ENCODE measurements around the gene BMAL1.

BMAL1 gene

GRCh38 chr11:13368041-13368446, 90.5 kb downstream of the BMAL1 start:
- no CpG with 5 or more reads among the region's 5 CpGs for WGBS (ENCODE audit: extremely low coverage, insufficient coverage, low lambda C conversion rate)
- Histone ChIP-seq H2BK120ac (ENCODE audit: low read depth, low read length) (no peak overlapping the region), H3K27ac (ENCODE audit: low read depth, low read length) (no peak overlapping the region), H3K4me1 (ENCODE audit: control insufficient read depth, low read depth, low read length) (no peaks in the 10 kb centered on the region), H3K18ac (ENCODE audit: low read length) (no peak overlapping the region), H3K9ac (ENCODE audit: low read length) (no peak overlapping the region), H3K79me2 (ENCODE audit: control insufficient read depth, insufficient read depth, low read length) (no peaks in the 10 kb centered on the region), H3K4me3 (ENCODE audit: low read length) (no peak overlapping the region), H3K36me3 (ENCODE audit: control insufficient read depth, insufficient read depth, low read length) (no peaks in the 10 kb centered on the region), H3K27me3 (ENCODE audit: insufficient read depth, low read length, poor library complexity) (no peaks in the 10 kb centered on the region), H3K56ac (ENCODE audit: low read length) (no peak overlapping the region), H2BK5ac (ENCODE audit: low read length) (no peak overlapping the region), H3K23ac (ENCODE audit: low read length) (no peak overlapping the region), H2BK15ac (replicated peaks; ENCODE audit: low read depth) (no peak overlapping the region), H2AK5ac (ENCODE audit: low read length) (no peak overlapping the region), H3K4me2 (ENCODE audit: low read length) (no peak overlapping the region), H3K4ac (ENCODE audit: low read depth, low read length) (no peak overlapping the region), H4K5ac (ENCODE audit: low read length) (no peak overlapping the region), H3K79me1 (ENCODE audit: low read length) (no peaks in the 10 kb centered on the region), H4K8ac (ENCODE audit: low read depth, low read length) (no peak overlapping the region)
- DNase-seq, result no peak

DNA sequence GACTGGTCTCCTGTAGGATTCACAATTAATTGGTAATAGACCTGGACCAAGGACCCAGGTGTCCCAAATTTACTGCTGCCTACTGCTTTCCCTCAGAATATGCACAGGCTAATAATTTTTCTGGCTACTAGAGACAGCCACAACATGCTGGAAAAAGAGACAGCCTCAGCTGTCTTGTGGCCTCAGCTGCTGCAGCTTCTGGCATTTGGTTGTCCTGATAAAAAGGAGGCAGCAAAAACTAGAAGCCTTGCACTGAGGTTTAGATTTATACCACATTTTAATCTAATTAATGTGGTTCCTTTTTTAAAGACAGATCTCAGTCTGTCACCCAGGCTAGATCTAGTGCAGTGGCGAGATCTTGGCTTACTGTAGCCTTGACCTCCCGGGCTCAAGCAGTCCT, 95.6 kb downstream of the BMAL1 start:
- no peak for DNase-seq
- no peak overlapping the region for H3K27ac ChIP-seq (ENCODE audit: low read depth, low read length)
- H2AK5ac ChIP-seq (ENCODE audit: low read length), result no peak overlapping the region
- H2BK15ac ChIP-seq (replicated peaks; ENCODE audit: low read depth), result no peak overlapping the region
- H3K23ac ChIP-seq (ENCODE audit: low read length), result no peak overlapping the region
- H4K5ac ChIP-seq (ENCODE audit: low read length), result no peak overlapping the region
- no peaks in the 10 kb centered on the region for H3K36me3 ChIP-seq (ENCODE audit: control insufficient read depth, insufficient read depth, low read length)
- H3K4ac ChIP-seq (ENCODE audit: low read depth, low read length), result no peak overlapping the region
- no peak overlapping the region for H4K8ac ChIP-seq (ENCODE audit: low read depth, low read length)
- H3K18ac ChIP-seq (ENCODE audit: low read length), result no peak overlapping the region
- H3K4me2 ChIP-seq (ENCODE audit: low read length), result no peak overlapping the region
- no peaks in the 10 kb centered on the region for H3K27me3 ChIP-seq (ENCODE audit: insufficient read depth, low read length, poor library complexity)
- no peak overlapping the region for H3K9ac ChIP-seq (ENCODE audit: low read length)
- H3K79me2 ChIP-seq (ENCODE audit: control insufficient read depth, insufficient read depth, low read length), result no peaks in the 10 kb centered on the region
- H2BK5ac ChIP-seq (ENCODE audit: low read length), result no peak overlapping the region
- no peak overlapping the region for H3K56ac ChIP-seq (ENCODE audit: low read length)
- no CpG with 5 or more reads among the region's 2 CpGs for WGBS (ENCODE audit: extremely low coverage, insufficient coverage, low lambda C conversion rate)
- no peaks in the 10 kb centered on the region for H3K4me1 ChIP-seq (ENCODE audit: control insufficient read depth, low read depth, low read length)
- H2BK120ac ChIP-seq (ENCODE audit: low read depth, low read length), result no peak overlapping the region
- no peaks in the 10 kb centered on the region for H3K79me1 ChIP-seq (ENCODE audit: low read length)
- no peak overlapping the region for H3K4me3 ChIP-seq (ENCODE audit: low read length)

DNA sequence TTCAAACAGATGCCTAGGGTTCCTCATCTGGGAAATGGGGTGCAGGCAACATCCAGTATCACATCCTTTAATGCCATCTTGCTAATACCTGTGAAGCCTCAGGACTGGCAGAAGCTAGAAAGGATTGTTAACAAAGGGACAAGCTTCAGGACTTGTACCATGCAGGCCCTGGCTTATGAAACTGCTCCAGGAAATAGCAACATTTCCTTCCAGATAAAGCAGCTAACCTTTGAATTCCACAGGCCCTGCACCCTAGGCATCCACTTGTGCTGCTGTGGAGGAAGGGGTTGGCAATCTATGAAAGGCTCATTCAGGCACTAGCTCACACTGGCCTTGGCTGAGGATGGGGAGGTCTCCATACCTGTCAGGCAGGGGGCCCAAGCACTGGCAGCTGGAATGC, 98.2 kb downstream of the BMAL1 start:
- Histone ChIP-seq H2BK5ac (ENCODE audit: low read length) (no peak overlapping the region), H3K18ac (ENCODE audit: low read length) (no peak overlapping the region), H3K4me3 (ENCODE audit: low read length) (no peak overlapping the region), H3K36me3 (ENCODE audit: control insufficient read depth, insufficient read depth, low read length) (no peaks in the 10 kb centered on the region), H2AK5ac (ENCODE audit: low read length) (no peak overlapping the region), H2BK15ac (replicated peaks; ENCODE audit: low read depth) (no peak overlapping the region), H3K79me2 (ENCODE audit: control insufficient read depth, insufficient read depth, low read length) (no peaks in the 10 kb centered on the region), H3K9ac (ENCODE audit: low read length) (no peak overlapping the region), H2BK120ac (ENCODE audit: low read depth, low read length) (no peak overlapping the region), H3K79me1 (ENCODE audit: low read length) (no peaks in the 10 kb centered on the region), H4K5ac (ENCODE audit: low read length) (no peak overlapping the region), H3K27me3 (ENCODE audit: insufficient read depth, low read length, poor library complexity) (no peaks in the 10 kb centered on the region), H3K23ac (ENCODE audit: low read length) (no peak overlapping the region), H4K8ac (ENCODE audit: low read depth, low read length) (no peak overlapping the region), H3K27ac (ENCODE audit: low read depth, low read length) (no peak overlapping the region), H3K4me2 (ENCODE audit: low read length) (no peak overlapping the region), H3K4me1 (ENCODE audit: control insufficient read depth, low read depth, low read length) (no peaks in the 10 kb centered on the region), H3K56ac (ENCODE audit: low read length) (no peak overlapping the region), H3K4ac (ENCODE audit: low read depth, low read length) (no peak overlapping the region)
- no peak for DNase-seq

- Histone ChIP-seq H3K36me3 (ENCODE audit: control insufficient read depth, insufficient read depth, low read length) (no peaks in the 10 kb centered on the region), H3K4me2 (ENCODE audit: low read length) (no peak overlapping the region), H3K79me2 (ENCODE audit: control insufficient read depth, insufficient read depth, low read length) (no peaks in the 10 kb centered on the region), H3K56ac (ENCODE audit: low read length) (no peak overlapping the region), H3K4me3 (ENCODE audit: low read length) (no peak overlapping the region), H3K23ac (ENCODE audit: low read length) (no peak overlapping the region), H4K8ac (ENCODE audit: low read depth, low read length) (no peak overlapping the region), H2BK5ac (ENCODE audit: low read length) (no peak overlapping the region), H2BK120ac (ENCODE audit: low read depth, low read length) (no peak overlapping the region), H2BK15ac (replicated peaks; ENCODE audit: low read depth) (no peak overlapping the region), H2AK5ac (ENCODE audit: low read length) (no peak overlapping the region), H3K27me3 (ENCODE audit: insufficient read depth, low read length, poor library complexity) (no peaks in the 10 kb centered on the region), H3K9ac (ENCODE audit: low read length) (no peak overlapping the region), H3K4ac (ENCODE audit: low read depth, low read length) (no peak overlapping the region), H4K5ac (ENCODE audit: low read length) (no peak overlapping the region), H3K27ac (ENCODE audit: low read depth, low read length) (no peak overlapping the region), H3K4me1 (ENCODE audit: control insufficient read depth, low read depth, low read length) (no peaks in the 10 kb centered on the region), H3K18ac (ENCODE audit: low read length) (no peak overlapping the region), H3K79me1 (ENCODE audit: low read length) (no peaks in the 10 kb centered on the region)
- no peak for DNase-seq
- no CpG with 5 or more reads among the region's 5 CpGs for WGBS (ENCODE audit: extremely low coverage, insufficient coverage, low lambda C conversion rate)
Measured at GRCh38 chr11:13376402-13376801, 98.8 kb downstream of the BMAL1 start.

DNA sequence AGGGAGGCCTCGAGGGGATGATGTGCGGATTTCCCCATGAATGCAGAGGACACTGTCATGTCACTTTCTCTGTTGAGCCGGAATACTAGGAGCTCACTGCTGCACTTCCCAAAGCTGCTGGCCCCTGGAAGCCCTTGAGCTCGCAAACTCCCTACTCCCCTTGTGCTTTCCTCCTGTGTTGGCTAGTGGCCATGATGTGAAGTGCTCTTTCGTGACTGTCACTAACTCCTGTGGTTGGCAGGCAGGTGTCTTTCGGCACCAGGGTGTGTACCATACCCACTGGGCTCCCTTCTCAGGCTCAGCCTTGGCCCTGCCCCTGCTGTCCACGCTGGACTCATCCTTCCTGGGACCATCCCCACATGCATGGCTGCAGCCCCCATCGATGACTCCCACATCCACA, 99.2 kb downstream of the BMAL1 start:
- no peak overlapping the region for H3K56ac ChIP-seq (ENCODE audit: low read length)
- H2BK5ac ChIP-seq (ENCODE audit: low read length), result no peak overlapping the region
- H3K4me3 ChIP-seq (ENCODE audit: low read length), result no peak overlapping the region
- H4K5ac ChIP-seq (ENCODE audit: low read length), result no peak overlapping the region
- H3K23ac ChIP-seq (ENCODE audit: low read length), result no peak overlapping the region
- no peak overlapping the region for H4K8ac ChIP-seq (ENCODE audit: low read depth, low read length)
- WGBS (ENCODE audit: extremely low coverage, insufficient coverage, low lambda C conversion rate), result no CpG with 5 or more reads among the region's 8 CpGs
- H3K27me3 ChIP-seq (ENCODE audit: insufficient read depth, low read length, poor library complexity), result no peaks in the 10 kb centered on the region
- H3K36me3 ChIP-seq (ENCODE audit: control insufficient read depth, insufficient read depth, low read length), result no peaks in the 10 kb centered on the region
- H3K4ac ChIP-seq (ENCODE audit: low read depth, low read length), result no peak overlapping the region
- no peak for DNase-seq
- no peak overlapping the region for H2AK5ac ChIP-seq (ENCODE audit: low read length)
- no peak overlapping the region for H2BK120ac ChIP-seq (ENCODE audit: low read depth, low read length)
- H3K9ac ChIP-seq (ENCODE audit: low read length), result no peak overlapping the region
- H3K79me2 ChIP-seq (ENCODE audit: control insufficient read depth, insufficient read depth, low read length), result no peaks in the 10 kb centered on the region
- H3K18ac ChIP-seq (ENCODE audit: low read length), result no peak overlapping the region
- H3K4me1 ChIP-seq (ENCODE audit: control insufficient read depth, low read depth, low read length), result no peaks in the 10 kb centered on the region
- no peak overlapping the region for H3K4me2 ChIP-seq (ENCODE audit: low read length)
- H3K27ac ChIP-seq (ENCODE audit: low read depth, low read length), result no peak overlapping the region
- H2BK15ac ChIP-seq (replicated peaks; ENCODE audit: low read depth), result no peak overlapping the region
- no peaks in the 10 kb centered on the region for H3K79me1 ChIP-seq (ENCODE audit: low read length)

DNA sequence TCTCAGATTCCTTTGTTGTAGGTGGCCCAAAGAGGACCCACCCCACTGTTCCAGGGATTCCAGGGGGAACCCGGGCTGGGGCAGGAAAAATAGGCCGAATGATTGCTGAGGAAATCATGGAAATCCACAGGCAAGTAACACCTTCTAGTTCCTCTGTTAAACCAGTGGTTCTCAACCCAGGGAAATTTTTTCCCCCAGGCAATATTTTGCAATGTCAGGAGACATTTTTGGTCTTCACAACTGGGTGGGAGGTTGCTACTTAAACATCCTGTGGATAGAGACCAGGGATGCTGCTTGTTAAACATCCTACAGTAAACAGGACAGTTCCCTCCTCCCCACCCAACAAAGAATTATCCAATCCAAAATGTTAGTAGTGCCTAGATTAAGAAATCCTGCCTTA, 100.7 kb downstream of the BMAL1 start:
- Histone ChIP-seq H3K79me2 (ENCODE audit: control insufficient read depth, insufficient read depth, low read length) (no peaks in the 10 kb centered on the region), H3K79me1 (ENCODE audit: low read length) (no peaks in the 10 kb centered on the region), H4K5ac (ENCODE audit: low read length) (no peak overlapping the region), H3K56ac (ENCODE audit: low read length) (no peak overlapping the region), H2AK5ac (ENCODE audit: low read length) (no peak overlapping the region), H3K4ac (ENCODE audit: low read depth, low read length) (no peak overlapping the region), H3K9ac (ENCODE audit: low read length) (no peak overlapping the region), H4K8ac (ENCODE audit: low read depth, low read length) (no peak overlapping the region), H2BK120ac (ENCODE audit: low read depth, low read length) (no peak overlapping the region), H3K27me3 (ENCODE audit: insufficient read depth, low read length, poor library complexity) (no peaks in the 10 kb centered on the region), H3K27ac (ENCODE audit: low read depth, low read length) (no peak overlapping the region), H3K4me2 (ENCODE audit: low read length) (no peak overlapping the region), H3K18ac (ENCODE audit: low read length) (no peak overlapping the region), H3K4me3 (ENCODE audit: low read length) (no peak overlapping the region), H2BK15ac (replicated peaks; ENCODE audit: low read depth) (no peak overlapping the region), H3K36me3 (ENCODE audit: control insufficient read depth, insufficient read depth, low read length) (no peaks in the 10 kb centered on the region), H3K23ac (ENCODE audit: low read length) (no peak overlapping the region), H2BK5ac (ENCODE audit: low read length) (no peak overlapping the region), H3K4me1 (ENCODE audit: control insufficient read depth, low read depth, low read length) (no peaks in the 10 kb centered on the region)
- WGBS (ENCODE audit: extremely low coverage, insufficient coverage, low lambda C conversion rate), result no CpG with 5 or more reads among the region's 2 CpGs
- no peak for DNase-seq

All from mesendoderm (in vitro differentiated cells).